Astrocyte (in vitro differentiated cells and primary cell): ENCODE data around the gene C19orf44. TPM values are rescaled to one million over a fixed set of nuclear protein-coding genes. Genes with fewer than 3 reads are reported as not detected.
"Not testable (repeated sequence)": the region's sequence is repeated elsewhere in the genome, so short reads cannot be mapped to it uniquely, and the experiment has no call there.

Experiments used
- DNase-seq: peaks from one replicate; pipeline ENCODE4 v3.0.0-alpha.2; 2010; ENCODE audit warnings: low read depth
- FAIRE-seq: peaks from 2 replicates; lab custom pipeline; 2011; peaks lifted over from hg19 to GRCh38; lab: Jason Lieb, UNC
- H2AFZ ChIP-seq: 2 replicates; pipeline ENCODE4 v1.6.0; 2012; ENCODE audit warnings: low read depth, low read length, inconsistent platforms
- H3K27ac ChIP-seq: 2 replicates; pipeline ENCODE4 v1.5.1; 2011; ENCODE audit warnings: low read depth, low read length, inconsistent platforms
- H3K27me3 ChIP-seq: 2 replicates; pipeline ENCODE4 v1.6.0; 2011; ENCODE audit warnings: low read length, inconsistent platforms; ENCODE audit not compliant: insufficient read depth
- H3K36me3 ChIP-seq: 2 replicates; pipeline ENCODE4 v1.5.1; 2011; ENCODE audit warnings: low read length, inconsistent platforms; ENCODE audit not compliant: insufficient read depth
- H3K4me1 ChIP-seq: 2 replicates; pipeline ENCODE4 v1.5.1; 2011; ENCODE audit warnings: low read length, inconsistent platforms; ENCODE audit not compliant: insufficient read depth
- H3K4me2 ChIP-seq: 2 replicates; pipeline ENCODE4 v1.6.0; 2012; ENCODE audit warnings: low read length, inconsistent platforms
- H3K4me3 ChIP-seq: 2 replicates; pipeline ENCODE4 v1.5.1; 2011; ENCODE audit warnings: low read depth, mild to moderate bottlenecking, low read length, inconsistent platforms; ENCODE audit not compliant: insufficient read depth
- H3K79me2 ChIP-seq: 2 replicates; pipeline ENCODE4 v1.6.0; 2012; ENCODE audit warnings: mild to moderate bottlenecking, low read length, inconsistent platforms; ENCODE audit not compliant: insufficient read depth
- H3K9ac ChIP-seq: 2 replicates; pipeline ENCODE4 v1.6.0; 2012; ENCODE audit warnings: mild to moderate bottlenecking, low read length, inconsistent platforms
- H3K9me3 ChIP-seq: 2 replicates; pipeline ENCODE4 v1.5.1; 2012; ENCODE audit warnings: low read depth, mild to moderate bottlenecking, low read length, inconsistent platforms; ENCODE audit not compliant: insufficient read depth
- H4K20me1 ChIP-seq: 2 replicates; pipeline ENCODE4 v1.6.0; 2012; ENCODE audit warnings: low read length, inconsistent platforms; ENCODE audit not compliant: insufficient read depth
- H3K27ac Mint-ChIP-seq: one replicate; pipeline ENCODE4 v1.8.0; 2021; ENCODE audit warnings: mild to moderate bottlenecking, mixed read lengths; ENCODE audit not compliant: unreplicated experiment
- H3K27me3 Mint-ChIP-seq: one replicate; pipeline ENCODE4 v1.8.0; 2021; ENCODE audit warnings: low read depth, mixed read lengths; ENCODE audit not compliant: unreplicated experiment
- H3K36me3 Mint-ChIP-seq: one replicate; pipeline ENCODE4 v1.8.0; 2021; ENCODE audit warnings: low read depth, mixed read lengths; ENCODE audit not compliant: unreplicated experiment
- H3K4me1 Mint-ChIP-seq: one replicate; pipeline ENCODE4 v1.8.0; 2021; ENCODE audit warnings: low read depth, mixed read lengths; ENCODE audit not compliant: unreplicated experiment
- H3K4me3 Mint-ChIP-seq: one replicate; pipeline ENCODE4 v1.8.0; 2021; ENCODE audit warnings: mild to moderate bottlenecking, moderate library complexity, mixed read lengths; ENCODE audit not compliant: unreplicated experiment
- H3K9me3 Mint-ChIP-seq: one replicate; pipeline ENCODE4 v1.8.0; 2021; ENCODE audit warnings: mild to moderate bottlenecking, mixed read lengths; ENCODE audit not compliant: unreplicated experiment
- EZH2 ChIP-seq: IDR thresholded peaks from 2 replicates; pipeline ENCODE4 v1.6.1; 2012; ENCODE audit warnings: mild to moderate bottlenecking, low read length, inconsistent platforms; ENCODE audit not compliant: insufficient read depth
- total RNA-seq: library from RNA; stranded (reverse); gene quantifications from 2 replicates; pipeline ENCODE4 v1.2.1, GENCODE V29; 2021
- TF ChIP-seq, protein P1 (sequence below): IDR thresholded peaks from 2 replicates; pipeline ENCODE4 v1.5.1; 2011; ENCODE audit warnings: low read depth, mild to moderate bottlenecking, inconsistent platforms, low read length, moderate library complexity; ENCODE audit not compliant: insufficient read depth

C19orf44 gene
- total RNA-seq, 1 donor from 2014 or later, result 5.0 TPM

DNA sequence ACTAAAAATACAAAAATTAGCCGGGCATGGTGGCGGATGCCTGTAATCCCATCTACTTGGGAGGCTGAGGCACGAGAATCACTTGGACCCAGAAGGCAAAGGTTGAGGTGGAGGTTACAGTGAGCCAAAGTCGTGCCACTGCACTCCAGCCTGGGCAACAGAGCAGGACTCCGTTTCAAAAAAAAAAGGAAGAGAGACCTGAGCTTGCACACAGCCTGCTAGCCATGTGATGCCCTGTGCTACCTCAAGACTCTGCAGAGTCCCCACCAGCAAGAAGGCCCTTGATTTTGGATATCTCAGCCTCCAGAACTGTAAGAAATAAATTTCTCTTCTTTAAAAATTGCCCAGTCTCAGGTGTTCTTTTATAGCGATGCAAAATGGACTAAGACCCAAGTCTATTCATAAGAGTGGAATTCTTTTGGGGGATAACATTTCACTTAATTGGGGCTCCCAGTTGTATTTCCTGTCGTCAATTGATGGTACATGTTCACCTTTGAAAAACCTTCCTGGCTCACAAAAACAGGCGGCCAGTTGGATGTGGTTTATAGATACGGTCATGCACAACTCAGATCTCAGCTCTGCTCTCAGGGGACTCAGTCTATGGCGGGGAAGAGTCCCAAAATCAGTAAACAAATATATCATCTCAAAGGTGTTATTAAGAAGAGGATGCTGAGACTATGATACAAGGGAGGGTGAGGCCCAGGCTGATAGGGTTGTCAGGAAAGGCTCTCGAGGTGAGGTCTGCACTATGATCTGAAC is 48.5 kb downstream of the C19orf44 start:
- Histone ChIP-seq H4K20me1 (peaks cover 34% of the 10 kb centered on the region), H3K4me2 (no peak overlapping the region)
- no peak for FAIRE-seq

DNA sequence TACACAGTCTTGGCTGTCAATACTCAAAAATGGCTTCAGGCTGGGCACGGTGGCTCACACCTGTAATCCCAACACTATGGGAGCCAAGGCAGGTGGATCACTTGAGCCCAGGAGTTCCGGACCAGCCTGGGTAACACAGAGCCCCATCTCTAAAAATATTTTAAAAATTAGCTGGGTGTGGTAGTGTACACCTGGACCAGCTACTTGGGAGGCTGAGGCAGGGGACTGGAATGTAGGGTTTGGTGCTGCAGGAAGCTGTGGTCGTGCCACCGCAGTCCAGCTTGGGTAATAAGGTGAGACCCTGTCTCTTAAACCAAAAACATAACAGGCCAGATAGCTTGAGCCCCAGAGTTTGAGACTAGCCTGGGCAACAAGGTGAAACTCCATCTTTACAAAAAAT is 52.8 kb downstream of the C19orf44 start:
- TF ChIP-seq, protein P1, sequence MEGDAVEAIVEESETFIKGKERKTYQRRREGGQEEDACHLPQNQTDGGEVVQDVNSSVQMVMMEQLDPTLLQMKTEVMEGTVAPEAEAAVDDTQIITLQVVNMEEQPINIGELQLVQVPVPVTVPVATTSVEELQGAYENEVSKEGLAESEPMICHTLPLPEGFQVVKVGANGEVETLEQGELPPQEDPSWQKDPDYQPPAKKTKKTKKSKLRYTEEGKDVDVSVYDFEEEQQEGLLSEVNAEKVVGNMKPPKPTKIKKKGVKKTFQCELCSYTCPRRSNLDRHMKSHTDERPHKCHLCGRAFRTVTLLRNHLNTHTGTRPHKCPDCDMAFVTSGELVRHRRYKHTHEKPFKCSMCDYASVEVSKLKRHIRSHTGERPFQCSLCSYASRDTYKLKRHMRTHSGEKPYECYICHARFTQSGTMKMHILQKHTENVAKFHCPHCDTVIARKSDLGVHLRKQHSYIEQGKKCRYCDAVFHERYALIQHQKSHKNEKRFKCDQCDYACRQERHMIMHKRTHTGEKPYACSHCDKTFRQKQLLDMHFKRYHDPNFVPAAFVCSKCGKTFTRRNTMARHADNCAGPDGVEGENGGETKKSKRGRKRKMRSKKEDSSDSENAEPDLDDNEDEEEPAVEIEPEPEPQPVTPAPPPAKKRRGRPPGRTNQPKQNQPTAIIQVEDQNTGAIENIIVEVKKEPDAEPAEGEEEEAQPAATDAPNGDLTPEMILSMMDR, result no peak
- no peak for TF ChIP-seq EZH2
- Histone ChIP-seq H3K4me3 (no peak overlapping the region), H3K79me2 (peaks cover 7% of the 10 kb centered on the region), H4K20me1 (peaks cover 42% of the 10 kb centered on the region), H3K4me2 (no peak overlapping the region), H3K36me3 (peaks cover 15% of the 10 kb centered on the region), H3K9me3 (no peaks in the 10 kb centered on the region), H3K27me3 (no peaks in the 10 kb centered on the region), H3K27ac (no peak overlapping the region), H3K4me1 (no peaks in the 10 kb centered on the region), H3K9ac (no peak overlapping the region), H2AFZ (no peak overlapping the region)
- Mint-ChIP-seq H3K27me3 (no peaks in the 10 kb centered on the region), H3K9me3 (no peaks in the 10 kb centered on the region), H3K4me3 (no peak overlapping the region), H3K36me3 (peaks cover 13% of the 10 kb centered on the region), H3K4me1 (peaks cover 11% of the 10 kb centered on the region), H3K27ac (no peak overlapping the region)
- DNase-seq (no peak), FAIRE-seq (no peak)

More for the DNA sequence above, 48.5 kb downstream of the C19orf44 start:
- TF ChIP-seq EZH2, result no peak
- TF ChIP-seq, protein P1, result no peak
- Histone ChIP-seq H3K27me3 (no peaks in the 10 kb centered on the region), H3K9ac (no peak overlapping the region), H3K36me3 (no peaks in the 10 kb centered on the region), H3K4me3 (no peak overlapping the region), H3K9me3 (no peaks in the 10 kb centered on the region), H3K4me1 (peaks cover 13% of the 10 kb centered on the region), H3K79me2 (peaks cover 49% of the 10 kb centered on the region), H2AFZ (no peak overlapping the region), H3K27ac (no peak overlapping the region)
- Mint-ChIP-seq H3K27me3 (no peaks in the 10 kb centered on the region), H3K36me3 (peaks cover 4% of the 10 kb centered on the region), H3K4me3 (no peak overlapping the region), H3K9me3 (peaks cover 3% of the 10 kb centered on the region), H3K27ac (peak overlapping the region; percentile 86), H3K4me1 (peaks cover 19% of the 10 kb centered on the region)
- DNase-seq, result no peak

DNA sequence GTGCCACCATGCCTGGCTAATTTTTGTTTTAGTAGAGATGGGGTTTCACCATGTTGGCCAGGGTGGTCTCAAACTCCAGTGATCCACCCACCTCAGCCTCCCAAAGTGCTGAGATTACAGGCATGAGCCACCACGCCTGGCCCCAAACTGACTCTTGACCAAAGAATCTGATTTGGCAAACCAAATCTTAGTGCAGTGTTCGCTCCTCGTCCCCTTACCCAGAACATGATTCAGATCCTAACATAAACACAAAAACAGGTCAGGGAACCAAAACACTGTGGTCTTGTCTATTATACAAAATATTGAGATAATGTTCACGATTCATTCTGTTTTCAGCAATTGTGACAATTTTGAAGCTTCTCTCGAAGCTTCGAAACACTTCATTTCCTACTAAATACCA is 55.7 kb downstream of the C19orf44 start:
- not testable (repeated sequence) for H2AFZ ChIP-seq, H3K9me3 Mint-ChIP-seq, H3K4me3 Mint-ChIP-seq, H3K9me3 ChIP-seq, H3K4me1 ChIP-seq, H3K4me1 Mint-ChIP-seq, H3K27me3 Mint-ChIP-seq, H3K4me3 ChIP-seq, H3K4me2 ChIP-seq, H3K27ac Mint-ChIP-seq, H3K79me2 ChIP-seq, DNase-seq, H3K27me3 ChIP-seq, H3K9ac ChIP-seq, H3K27ac ChIP-seq, FAIRE-seq
- peaks cover 19% of the 10 kb centered on the region for H3K36me3 ChIP-seq
- peaks cover 16% of the 10 kb centered on the region for H3K36me3 Mint-ChIP-seq
- H4K20me1 ChIP-seq, result peaks cover 59% of the 10 kb centered on the region
